HFFc6 (cell line): Measurements from ENCODE around the gene CRYBB3. TPM values are rescaled to one million over a fixed set of nuclear protein-coding genes. Genes with fewer than 3 reads are reported as not detected.

ENCODE experiments used
- DNase-seq: peaks from one replicate; pipeline ENCODE4 v3.0.0-alpha.2; 2018
- H3K27ac Mint-ChIP-seq: 2 replicates; pipeline ENCODE4 v1.8.0; 2020; ENCODE audit warnings: mild to moderate bottlenecking, mixed read lengths
- H3K27me3 Mint-ChIP-seq: 2 replicates; pipeline ENCODE4 v1.8.0; 2021; ENCODE audit warnings: mild to moderate bottlenecking, moderate library complexity, mixed read lengths; ENCODE audit not compliant: insufficient read depth
- H3K36me3 Mint-ChIP-seq: 2 replicates; pipeline ENCODE4 v1.8.0; 2021; ENCODE audit warnings: low read depth, mixed read lengths
- H3K4me1 Mint-ChIP-seq: 2 replicates; pipeline ENCODE4 v1.8.0; 2020; ENCODE audit warnings: low read depth, mixed read lengths
- H3K4me3 Mint-ChIP-seq: 2 replicates; pipeline ENCODE4 v1.8.0; 2020; ENCODE audit warnings: mild to moderate bottlenecking, moderate library complexity, mixed read lengths
- H3K9me3 Mint-ChIP-seq: 2 replicates; pipeline ENCODE4 v1.8.0; 2020; ENCODE audit warnings: mild to moderate bottlenecking, mixed read lengths
- total RNA-seq, 6 experiments: library from RNA; stranded (reverse); fragmentation: NEBNext Ultra II Directional; extraction: Animal tissue kit (Norgen Biotek cat#: 25700); gene quantifications; 2 replicates in 1 of 6; 3 replicates in 5 of 6; pipeline ENCODE4 v1.2.3, GENCODE V29; 2021
- TF ChIP-seq, protein P1 (sequence below): fragments of 200-600 bp; sonication (generic); IDR thresholded peaks from 2 replicates; pipeline ENCODE4 v1.5.0; 2021; ENCODE audit warnings: antibody characterized with exemption, mild to moderate bottlenecking

CRYBB3 gene
- total RNA-seq, 6 experiments from 2014 or later = not detected

DNA sequence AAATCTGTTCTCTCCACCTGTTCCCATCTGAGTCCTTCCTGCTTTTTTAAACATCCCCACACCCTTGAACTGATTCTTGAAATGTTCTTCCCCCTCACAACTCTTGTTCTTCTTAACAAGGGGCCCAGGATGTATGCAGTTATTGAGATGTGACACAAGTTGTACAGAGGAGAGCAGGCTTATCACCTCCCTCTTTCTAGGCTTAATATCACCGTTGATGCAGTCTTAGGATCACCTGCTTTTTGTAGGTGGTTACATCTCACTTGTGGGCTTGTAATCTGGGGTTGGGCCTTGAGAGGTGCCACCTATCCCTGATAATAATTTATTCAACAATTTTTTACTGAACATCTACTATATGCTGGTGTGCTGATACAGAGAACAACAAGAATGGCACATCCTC lies 6.2 kb downstream of the CRYBB3 start:
- DNase-seq = no peak
- Mint-ChIP-seq H3K9me3 (peaks cover 6% of the 10 kb centered on the region), H3K4me3 (no peak overlapping the region), H3K4me1 (no peaks in the 10 kb centered on the region), H3K36me3 (no peaks in the 10 kb centered on the region), H3K27ac (no peak overlapping the region), H3K27me3 (peaks cover 2% of the 10 kb centered on the region)
- TF ChIP-seq, protein P1, sequence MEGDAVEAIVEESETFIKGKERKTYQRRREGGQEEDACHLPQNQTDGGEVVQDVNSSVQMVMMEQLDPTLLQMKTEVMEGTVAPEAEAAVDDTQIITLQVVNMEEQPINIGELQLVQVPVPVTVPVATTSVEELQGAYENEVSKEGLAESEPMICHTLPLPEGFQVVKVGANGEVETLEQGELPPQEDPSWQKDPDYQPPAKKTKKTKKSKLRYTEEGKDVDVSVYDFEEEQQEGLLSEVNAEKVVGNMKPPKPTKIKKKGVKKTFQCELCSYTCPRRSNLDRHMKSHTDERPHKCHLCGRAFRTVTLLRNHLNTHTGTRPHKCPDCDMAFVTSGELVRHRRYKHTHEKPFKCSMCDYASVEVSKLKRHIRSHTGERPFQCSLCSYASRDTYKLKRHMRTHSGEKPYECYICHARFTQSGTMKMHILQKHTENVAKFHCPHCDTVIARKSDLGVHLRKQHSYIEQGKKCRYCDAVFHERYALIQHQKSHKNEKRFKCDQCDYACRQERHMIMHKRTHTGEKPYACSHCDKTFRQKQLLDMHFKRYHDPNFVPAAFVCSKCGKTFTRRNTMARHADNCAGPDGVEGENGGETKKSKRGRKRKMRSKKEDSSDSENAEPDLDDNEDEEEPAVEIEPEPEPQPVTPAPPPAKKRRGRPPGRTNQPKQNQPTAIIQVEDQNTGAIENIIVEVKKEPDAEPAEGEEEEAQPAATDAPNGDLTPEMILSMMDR = no peak

DNA sequence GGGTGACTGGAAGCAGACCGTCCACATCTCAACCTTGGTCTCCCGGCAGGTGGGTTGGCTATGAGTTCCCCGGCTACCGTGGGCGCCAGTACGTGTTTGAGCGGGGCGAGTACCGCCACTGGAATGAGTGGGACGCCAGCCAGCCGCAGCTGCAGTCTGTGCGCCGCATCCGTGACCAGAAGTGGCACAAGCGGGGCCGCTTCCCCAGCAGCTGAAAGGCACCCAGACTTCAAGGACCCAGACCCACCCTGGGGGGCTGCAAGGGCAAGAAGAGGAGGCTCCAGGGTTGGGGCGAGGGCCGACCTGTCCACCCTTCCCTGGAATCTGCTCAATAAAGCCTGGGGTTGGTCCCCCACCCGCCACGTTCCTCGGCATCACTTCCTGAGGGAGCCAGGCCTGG lies 7.3 kb downstream of the CRYBB3 start:
- no peak overlapping the region for H3K4me3 Mint-ChIP-seq
- no peaks in the 10 kb centered on the region for H3K4me1 Mint-ChIP-seq
- peaks cover 9% of the 10 kb centered on the region for H3K9me3 Mint-ChIP-seq
- H3K27me3 Mint-ChIP-seq = peaks cover 1% of the 10 kb centered on the region
- H3K36me3 Mint-ChIP-seq = no peaks in the 10 kb centered on the region
- no peak overlapping the region for H3K27ac Mint-ChIP-seq
- TF ChIP-seq, protein P1 = no peak
- no peak for DNase-seq

DNA sequence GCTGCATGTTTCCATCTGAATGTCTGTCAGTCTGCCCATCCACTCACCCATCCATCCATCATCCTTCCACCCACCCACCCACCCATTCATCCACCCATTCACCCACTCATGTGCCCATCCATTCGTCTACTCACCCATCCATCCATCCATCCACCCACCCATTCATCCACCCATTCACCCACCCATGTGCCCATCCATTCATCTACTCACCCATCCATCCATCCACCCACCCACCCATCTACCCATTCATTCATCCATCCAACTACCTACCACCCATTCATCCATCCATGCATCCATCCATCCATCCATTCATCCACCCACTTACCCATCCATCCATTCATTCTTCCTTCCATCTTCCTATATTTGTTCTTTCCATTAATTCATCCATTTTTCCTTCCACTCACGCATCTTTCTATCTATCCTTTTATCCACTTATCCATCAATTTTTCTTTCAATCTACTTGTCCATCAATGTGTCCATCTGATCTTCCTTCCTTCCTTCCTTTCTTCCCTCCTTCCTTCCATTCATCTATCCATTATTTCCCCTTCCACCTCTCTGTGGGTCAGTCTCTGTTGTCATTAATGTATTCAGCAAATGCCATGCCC lies 8.0 kb downstream of the CRYBB3 start:
- Mint-ChIP-seq H3K4me1 (no peaks in the 10 kb centered on the region), H3K36me3 (no peaks in the 10 kb centered on the region), H3K9me3 (peaks cover 12% of the 10 kb centered on the region), H3K27me3 (peaks cover 1% of the 10 kb centered on the region), H3K27ac (no peak overlapping the region), H3K4me3 (no peak overlapping the region)
- no peak for DNase-seq
- TF ChIP-seq, protein P1 = no peak

DNA sequence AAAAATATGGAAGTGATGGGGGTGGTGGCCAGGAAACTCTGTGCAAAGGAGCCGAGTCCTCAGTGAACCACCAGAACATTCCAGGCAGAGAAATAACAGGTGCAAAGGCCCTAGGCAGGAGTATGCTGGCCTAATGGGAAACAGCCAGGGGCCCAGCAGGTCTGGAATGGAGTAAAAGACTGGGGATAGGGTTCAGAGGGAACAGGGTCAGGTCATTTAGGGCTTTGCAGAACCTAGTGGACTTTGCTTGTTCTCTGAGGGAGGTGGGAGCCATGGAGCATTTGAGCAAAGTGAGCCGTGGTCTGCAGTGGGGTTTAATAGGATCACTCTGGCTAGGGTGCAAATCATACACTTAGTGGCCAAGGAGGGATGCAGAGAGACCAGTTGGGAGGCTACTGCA lies 8.7 kb downstream of the CRYBB3 start:
- Mint-ChIP-seq H3K27ac (no peak overlapping the region), H3K36me3 (no peaks in the 10 kb centered on the region), H3K9me3 (peaks cover 14% of the 10 kb centered on the region), H3K27me3 (peaks cover 4% of the 10 kb centered on the region), H3K4me3 (no peak overlapping the region), H3K4me1 (no peaks in the 10 kb centered on the region)
- TF ChIP-seq, protein P1 = no peak
- no peak for DNase-seq

DNA sequence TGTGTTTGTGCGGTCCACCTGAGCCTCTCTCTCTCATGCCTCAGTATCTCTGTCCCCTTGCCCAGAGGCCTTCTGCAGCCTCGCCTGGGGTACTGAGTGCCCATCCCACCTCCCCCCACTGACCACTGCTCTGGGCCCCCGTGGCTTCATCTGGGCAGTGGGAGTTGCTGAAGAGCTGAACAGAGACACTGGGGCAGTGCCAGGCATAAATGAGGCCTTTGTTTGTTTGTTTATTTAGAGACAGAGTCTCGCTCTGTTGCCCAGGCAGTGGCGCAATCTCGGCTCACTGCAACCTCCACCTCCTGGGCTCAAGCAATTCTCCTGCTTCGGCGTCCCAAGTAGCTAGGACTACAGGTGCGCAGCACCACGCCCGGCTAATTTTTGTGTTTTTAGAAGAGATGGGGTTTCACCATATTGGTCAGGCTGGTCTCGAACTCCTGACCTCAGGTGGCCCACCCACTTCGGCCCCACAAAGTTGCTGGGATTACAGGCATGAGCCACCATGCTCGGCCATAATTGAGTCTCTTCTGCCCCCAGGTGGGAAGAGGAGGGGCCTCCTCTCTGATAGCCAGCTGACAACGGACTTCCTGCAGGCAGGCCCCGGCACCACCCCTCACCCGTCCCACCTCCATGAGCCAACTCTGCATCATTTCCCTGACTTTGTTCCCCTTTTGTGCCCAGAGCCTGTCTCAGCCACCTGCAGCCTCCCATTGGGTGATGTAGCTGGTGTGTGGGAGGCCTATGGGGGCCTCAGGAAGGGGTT lies 9.3 kb downstream of the CRYBB3 start:
- Mint-ChIP-seq H3K4me3 (no peak overlapping the region), H3K27me3 (peaks cover 4% of the 10 kb centered on the region), H3K27ac (no peak overlapping the region), H3K4me1 (no peaks in the 10 kb centered on the region), H3K36me3 (no peaks in the 10 kb centered on the region), H3K9me3 (peaks cover 17% of the 10 kb centered on the region)
- DNase-seq = no peak
- TF ChIP-seq, protein P1 = no peak
